Left ventricle myocardium inferior (tissue), 1 donor: ENCODE measurements around the gene SENP7. TPM values are rescaled to one million over a fixed set of nuclear protein-coding genes. Genes with fewer than 3 reads are reported as not detected.
"Not testable (repeated sequence)": the region's sequence is repeated elsewhere in the genome, so short reads cannot be mapped to it uniquely, and the experiment has no call there.

Source experiments
- DNase-seq: peaks from one replicate; pipeline ENCODE4 v3.0.0-alpha.2; 2020
- H3K27ac ChIP-seq: fragments of 200-600 bp; replicated peaks from 2 replicates; pipeline ENCODE4 v1.8.0; 2021
- H3K27me3 ChIP-seq: fragments of 200-600 bp; 2 replicates; pipeline ENCODE4 v1.8.0; 2021; ENCODE audit warnings: low read depth
- H3K36me3 ChIP-seq: fragments of 200-600 bp; 2 replicates; pipeline ENCODE4 v1.8.0; 2021
- H3K4me1 ChIP-seq: fragments of 200-600 bp; 2 replicates; pipeline ENCODE4 v1.8.0; 2021
- H3K4me3 ChIP-seq: fragments of 200-600 bp; 2 replicates; pipeline ENCODE4 v1.8.0; 2021; ENCODE audit warnings: mild to moderate bottlenecking, moderate library complexity
- H3K9me3 ChIP-seq: fragments of 200-600 bp; replicated peaks from 2 replicates; pipeline ENCODE4 v1.8.0; 2021
- CTCF ChIP-seq: fragments of 200-600 bp; IDR thresholded peaks from 2 replicates; pipeline ENCODE4 v1.8.0; 2021; ENCODE audit warnings: antibody characterized with exemption, mild to moderate bottlenecking, borderline replicate concordance
- intact Hi-C: fragments of 100-400 bp; cut with micrococcal nuclease; formaldehyde crosslinking; loops from one replicate; pipeline ENCODE4 v1.11.0; 2022
- total RNA-seq: library from RNA; stranded (reverse); fragmentation: NEBNext Ultra II Directional; extraction: Animal tissue kit (Norgen Biotek cat#: 25700); gene quantifications from one replicate; pipeline ENCODE4 v1.2.1, GENCODE V29; 2021
- donor health status: DM: no; HTN: yes; CAD: no; lungs with severe emphysema.

SENP7 gene
- total RNA-seq, 1 donor from 2014 or later = 8.7 TPM

- DNase-seq = no peak
- Histone ChIP-seq H3K36me3 (no peaks in the 10 kb centered on the region), H3K27ac (no peak overlapping the region), H3K27me3 (no peaks in the 10 kb centered on the region), H3K9me3 (no peaks in the 10 kb centered on the region), H3K4me1 (no peaks in the 10 kb centered on the region), H3K4me3 (no peak overlapping the region)
- intact Hi-C loops = loop anchor here (2.0 kb wide), 1 partner anchor 46 kb away; no protein-coding TSS in a partner anchor
- no peak for TF ChIP-seq CTCF
Observed at GRCh38 chr3:101548527-101549105, 35.6 kb upstream of the SENP7 start.

- Histone ChIP-seq H3K4me3 (no peak overlapping the region), H3K27ac (no peak overlapping the region), H3K36me3 (no peaks in the 10 kb centered on the region), H3K4me1 (no peaks in the 10 kb centered on the region), H3K27me3 (no peaks in the 10 kb centered on the region), H3K9me3 (no peaks in the 10 kb centered on the region)
- DNase-seq = no peak
- no peak for TF ChIP-seq CTCF
- intact Hi-C loops = no loop called here
Observed at GRCh38 chr3:101544161-101544850, 31.3 kb upstream of the SENP7 start.

- no peaks in the 10 kb centered on the region for H3K27me3 ChIP-seq
- intact Hi-C loops = no loop called here
- H3K36me3 ChIP-seq = no peaks in the 10 kb centered on the region
- no peaks in the 10 kb centered on the region for H3K4me1 ChIP-seq
- H3K27ac ChIP-seq = no peak overlapping the region
- H3K9me3 ChIP-seq = no peaks in the 10 kb centered on the region
- H3K4me3 ChIP-seq = no peak overlapping the region
- no peak for TF ChIP-seq CTCF
- no peak for DNase-seq
Observed at GRCh38 chr3:101542957-101543356, 29.9 kb upstream of the SENP7 start.

- H3K27ac ChIP-seq, intact Hi-C loops, H3K4me1 ChIP-seq, H3K4me3 ChIP-seq, H3K9me3 ChIP-seq, H3K36me3 ChIP-seq, DNase-seq, H3K27me3 ChIP-seq: not testable (repeated sequence)
Observed at GRCh38 chr3:101536955-101537354, 23.9 kb upstream of the SENP7 start.

GRCh38 chr3:101536266-101536665 lies 23.3 kb upstream of the SENP7 start:
- no peak for TF ChIP-seq CTCF
- H3K4me3 ChIP-seq = no peak overlapping the region
- H3K9me3 ChIP-seq = no peaks in the 10 kb centered on the region
- intact Hi-C loops = no loop called here
- no peak for DNase-seq
- no peaks in the 10 kb centered on the region for H3K4me1 ChIP-seq
- no peaks in the 10 kb centered on the region for H3K27me3 ChIP-seq
- no peak overlapping the region for H3K27ac ChIP-seq
- H3K36me3 ChIP-seq = no peaks in the 10 kb centered on the region

- no peak for TF ChIP-seq CTCF
- intact Hi-C loops = no loop called here
- Histone ChIP-seq H3K27me3 (no peaks in the 10 kb centered on the region), H3K36me3 (no peaks in the 10 kb centered on the region), H3K9me3 (no peaks in the 10 kb centered on the region), H3K4me1 (no peaks in the 10 kb centered on the region), H3K27ac (no peak overlapping the region), H3K4me3 (no peak overlapping the region)
- DNase-seq = no peak
Observed at GRCh38 chr3:101535221-101535620, 22.2 kb upstream of the SENP7 start.
